ENCODE data around the gene PLGLB1. TPM values are rescaled to one million over a fixed set of nuclear protein-coding genes. Genes with fewer than 3 reads are reported as not detected.

The PLGLB1 gene
- total RNA-seq, 1 donor from 2014 or later: 104 TPM

Other genes with a start within 250 kb of the PLGLB1 start
- gene CD8A, start 230.9 kb downstream of the PLGLB1 start, total RNA-seq: 0.81 TPM
- 0.45 TPM for gene CD8B, start 160.0 kb downstream of the PLGLB1 start, total RNA-seq
- not detected for gene RGPD1, start 79.7 kb downstream of the PLGLB1 start, total RNA-seq

Measured in left lobe of liver (tissue), 1 donor.